Measurements from ENCODE around the gene PPCDC.

PPCDC gene

DNA sequence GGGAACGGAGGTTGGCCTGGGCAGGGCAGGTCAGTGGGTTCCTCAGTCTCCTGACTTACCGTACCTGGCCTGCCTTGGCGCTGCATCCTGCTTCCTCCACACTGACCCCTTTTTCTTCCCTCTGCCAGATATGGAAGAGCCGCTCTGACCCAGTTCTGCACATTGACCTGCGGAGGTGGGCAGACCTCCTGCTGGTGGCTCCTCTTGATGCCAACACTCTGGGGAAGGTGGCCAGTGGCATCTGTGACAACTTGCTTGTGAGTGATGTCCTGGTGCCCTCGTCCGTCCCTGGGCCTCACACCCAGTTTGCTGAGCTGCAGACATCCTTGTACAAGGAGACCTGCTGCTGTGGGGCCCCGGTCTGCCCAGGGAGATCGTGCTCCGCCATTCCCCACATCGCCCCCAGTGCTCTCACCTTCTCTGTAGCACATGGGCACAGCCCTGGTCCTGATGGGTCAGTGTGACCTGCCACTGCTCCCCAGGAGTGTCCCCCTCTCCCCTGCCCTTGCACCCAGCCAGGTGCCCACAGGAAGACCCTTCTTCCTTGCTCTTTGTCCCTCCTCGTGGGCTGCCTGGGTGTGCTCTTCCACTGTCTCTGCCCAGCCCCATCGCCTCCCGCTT lies 21.0 kb downstream of the PPCDC start:
- DNase-seq (ENCODE audit: low spot score) = no peak

DNA sequence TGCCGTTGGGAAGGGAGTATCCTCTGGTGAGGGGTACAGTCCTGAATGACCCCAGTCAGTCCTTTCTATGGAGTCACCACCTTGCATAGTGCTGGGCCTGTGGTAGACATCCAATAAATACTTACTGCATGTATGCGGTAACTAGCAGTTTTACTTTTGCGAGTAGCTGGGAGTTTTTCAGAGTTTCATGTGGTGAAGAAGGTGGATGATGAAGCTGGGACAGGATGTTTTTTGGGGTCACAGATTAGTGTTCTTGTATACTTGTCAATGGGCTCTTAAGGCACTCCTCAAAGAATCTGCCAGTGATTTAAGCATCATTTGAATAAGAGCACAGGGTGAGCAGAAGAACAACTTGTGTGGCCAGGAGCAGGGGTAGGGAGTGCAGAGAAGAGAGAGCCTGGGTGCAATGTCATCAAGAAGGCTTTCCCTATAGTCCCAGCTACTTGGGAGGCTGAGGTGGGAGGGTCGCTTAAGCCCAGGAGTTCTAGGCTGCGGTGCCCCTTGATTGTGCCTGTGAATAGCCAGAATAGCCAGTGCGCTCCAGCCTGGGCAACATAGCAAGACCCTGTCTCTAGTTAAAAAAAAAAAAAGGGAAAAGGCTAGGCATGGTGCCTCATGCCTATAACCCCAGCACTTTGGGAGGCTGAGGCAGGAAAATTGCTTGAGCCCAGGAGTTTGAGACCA lies 22.1 kb downstream of the PPCDC start:
- DNase-seq (ENCODE audit: low spot score) = no peak

DNA sequence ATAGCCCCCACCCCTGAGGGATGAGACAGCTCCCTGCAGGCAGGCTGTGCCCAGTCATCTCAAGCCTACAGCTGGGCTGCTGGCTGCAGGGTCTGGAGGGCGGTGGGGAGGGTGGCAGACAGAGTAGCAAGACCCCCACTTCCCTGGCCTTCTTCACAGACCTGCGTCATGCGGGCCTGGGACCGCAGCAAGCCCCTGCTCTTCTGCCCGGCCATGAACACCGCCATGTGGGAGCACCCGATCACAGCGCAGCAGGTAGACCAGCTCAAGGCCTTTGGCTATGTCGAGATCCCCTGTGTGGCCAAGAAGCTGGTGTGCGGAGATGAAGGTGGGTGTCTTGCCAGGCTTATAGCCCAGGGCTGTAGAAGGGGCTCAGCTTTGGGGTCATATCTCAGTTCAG lies 25.0 kb downstream of the PPCDC start:
- DNase-seq (ENCODE audit: low spot score) = no peak

DNA sequence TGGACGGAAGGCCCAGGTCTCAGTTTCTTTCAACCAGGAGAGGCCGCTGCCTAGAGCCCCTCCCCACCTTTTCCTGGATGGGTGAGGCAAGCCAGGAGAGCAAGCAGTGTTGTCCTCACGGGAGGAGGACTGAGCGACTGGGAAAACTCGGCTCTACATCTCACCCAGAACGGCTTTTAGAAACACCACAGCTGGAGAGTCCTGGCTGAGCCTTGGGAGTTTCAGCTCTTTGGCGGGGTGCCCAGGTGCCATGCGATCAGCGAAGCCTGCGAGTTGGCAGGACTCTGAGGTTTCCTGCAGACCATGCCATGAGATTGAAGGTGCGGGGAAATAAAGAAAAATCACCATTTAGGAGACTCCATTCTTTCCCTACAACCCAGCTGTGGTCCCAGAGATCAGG lies 26.0 kb downstream of the PPCDC start:
- no peak for DNase-seq (ENCODE audit: low spot score)

DNA sequence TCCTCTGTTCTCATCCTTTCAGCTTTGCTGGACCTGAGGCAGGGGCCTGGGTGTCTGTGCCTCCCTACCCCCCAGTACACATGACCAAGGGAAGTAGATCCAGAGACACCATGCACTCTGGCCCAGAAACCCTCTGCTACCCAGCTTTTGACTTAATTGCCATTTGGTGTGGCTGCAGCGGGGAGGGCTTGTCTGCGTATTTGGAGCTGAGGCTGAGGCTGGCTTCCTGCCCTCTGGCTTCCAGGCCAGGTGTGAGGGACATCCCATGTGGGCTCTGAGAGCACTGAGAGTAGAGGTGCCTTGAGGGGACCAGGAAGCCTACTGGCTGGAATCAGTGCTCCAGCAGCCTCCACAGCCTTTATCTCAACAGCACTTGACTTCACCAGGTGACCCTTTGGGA lies 26.9 kb downstream of the PPCDC start:
- DNase-seq (ENCODE audit: low spot score) = no peak

DNA sequence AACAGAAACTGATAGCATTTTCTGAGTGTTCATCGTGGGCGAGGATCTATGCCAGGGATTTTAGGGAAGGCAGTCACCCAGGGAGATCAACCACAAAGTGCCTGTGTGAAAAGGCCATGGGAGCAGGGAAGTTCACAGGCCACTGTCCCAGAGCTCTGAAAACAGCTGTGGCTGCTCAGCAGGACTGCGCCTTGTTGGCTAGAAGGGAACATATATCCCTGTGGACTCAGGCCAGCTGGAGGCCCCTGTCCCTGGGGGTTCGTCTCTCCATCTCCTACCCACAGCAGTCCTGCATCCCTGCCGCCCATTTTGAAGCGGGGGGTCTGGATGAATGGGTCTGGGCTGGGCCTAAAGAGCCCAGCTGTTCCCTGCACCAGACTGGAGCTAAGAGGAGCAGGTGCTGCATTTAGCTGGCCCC lies 27.8 kb downstream of the PPCDC start:
- DNase-seq (ENCODE audit: low spot score) = no peak

DNA sequence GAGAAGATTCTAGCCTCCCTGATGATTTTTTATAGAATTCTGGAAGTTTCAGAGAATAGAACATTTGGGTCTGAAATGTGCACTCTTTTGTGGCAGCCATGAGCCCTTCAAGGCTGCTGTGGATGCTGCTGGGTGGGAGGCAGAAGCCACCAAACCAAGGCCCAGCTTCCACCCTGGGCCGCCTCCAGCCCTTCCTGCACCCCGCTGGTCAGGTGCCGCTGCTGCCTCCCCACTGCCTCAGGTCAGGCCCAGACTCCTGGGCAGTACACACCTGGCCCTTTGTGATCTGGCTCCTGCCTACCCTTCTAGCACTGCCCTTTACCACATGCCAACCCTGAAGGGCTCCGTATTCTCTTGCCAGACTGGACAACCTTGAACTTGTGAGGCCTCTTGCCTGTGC lies 28.3 kb downstream of the PPCDC start:
- DNase-seq (ENCODE audit: low spot score) = no peak

DNA sequence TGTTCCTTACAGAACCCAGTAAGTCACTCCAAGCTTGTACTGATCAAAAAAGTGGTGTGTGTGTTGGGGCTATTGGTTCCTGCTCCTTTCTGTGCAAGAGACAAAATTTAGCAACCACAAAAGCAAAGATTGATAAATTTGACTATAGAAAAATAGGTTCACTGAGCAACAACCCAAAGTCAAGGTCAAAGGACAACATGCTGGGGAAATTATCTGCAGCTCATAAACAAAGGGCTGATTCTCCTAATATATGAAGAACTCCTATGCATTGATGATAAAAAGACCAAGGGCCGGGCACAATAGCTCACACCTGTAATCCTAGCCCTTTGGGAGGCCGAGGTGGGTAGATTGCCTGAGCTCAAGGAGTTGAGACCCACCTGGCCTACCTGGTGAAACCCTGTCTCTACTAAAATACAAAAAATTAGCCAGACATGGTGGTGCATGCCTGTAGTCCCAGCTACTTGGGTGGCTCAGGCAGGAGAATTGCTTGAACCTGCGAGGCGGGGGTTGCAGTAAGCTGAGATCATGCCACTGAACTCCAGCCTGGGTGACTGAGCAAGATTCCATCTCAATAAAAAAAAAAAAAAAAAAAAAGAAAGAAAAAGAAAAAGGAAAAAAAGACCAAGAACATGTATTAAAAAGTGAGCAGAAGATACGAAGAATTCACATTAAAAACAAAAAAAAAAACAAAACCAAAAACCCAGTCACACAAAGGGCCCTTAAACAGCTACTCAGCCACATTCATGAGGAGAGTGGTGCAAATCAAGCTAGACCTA lies 29.8 kb downstream of the PPCDC start:
- no peak for DNase-seq (ENCODE audit: low spot score)

DNA sequence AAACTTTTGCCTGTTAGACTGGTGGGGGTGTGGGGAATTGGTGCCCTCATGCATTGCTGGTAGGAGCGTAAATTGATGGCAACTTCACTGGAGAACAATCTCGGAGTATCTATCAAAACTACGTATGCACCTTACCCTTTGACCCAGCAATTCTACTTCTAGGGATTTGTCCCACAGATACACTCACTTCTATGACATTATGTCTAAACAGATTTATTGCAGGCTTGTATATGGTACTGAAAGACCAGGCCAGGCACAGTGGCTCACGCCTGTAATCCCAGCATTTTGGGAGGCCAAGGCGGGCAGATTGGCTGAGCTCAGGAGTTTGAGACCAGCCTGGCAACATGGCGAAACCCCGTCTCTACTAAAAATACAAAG lies 30.3 kb downstream of the PPCDC start:
- no peak for DNase-seq (ENCODE audit: low spot score)

DNA sequence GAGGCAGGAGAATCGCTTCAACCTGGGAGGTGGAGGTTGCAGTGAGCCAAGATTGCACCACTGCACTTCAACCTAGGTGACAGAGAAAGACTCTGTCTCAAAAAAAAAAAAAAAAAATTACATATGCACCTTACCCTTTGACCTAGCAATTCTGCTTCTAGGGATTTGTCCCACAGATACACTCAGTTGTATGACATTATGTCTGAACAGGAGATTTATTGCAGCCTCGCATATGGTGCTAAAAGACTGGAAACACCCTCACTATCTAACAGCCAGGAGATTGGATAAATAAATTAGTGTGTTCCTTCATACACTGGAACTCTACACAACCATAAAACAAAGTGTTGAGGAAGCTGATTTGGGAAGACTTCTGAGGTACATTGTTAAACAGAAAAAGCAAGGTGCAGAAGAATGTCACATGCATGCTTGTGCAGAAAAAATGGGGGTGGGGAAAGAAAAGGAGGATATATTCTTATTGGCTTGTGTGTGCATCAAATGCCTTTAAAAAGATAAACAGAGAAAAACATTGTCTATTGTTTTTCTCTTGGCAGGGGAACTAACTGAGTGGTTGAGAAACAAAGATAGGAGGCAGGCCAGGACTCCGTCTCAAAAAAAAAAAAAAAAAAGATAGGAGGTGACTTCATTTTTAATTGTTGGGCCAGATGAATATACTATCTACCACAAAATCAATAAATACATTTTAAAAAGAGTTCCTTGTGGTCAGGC lies 30.9 kb downstream of the PPCDC start:
- no peak for DNase-seq (ENCODE audit: low spot score)

DNA sequence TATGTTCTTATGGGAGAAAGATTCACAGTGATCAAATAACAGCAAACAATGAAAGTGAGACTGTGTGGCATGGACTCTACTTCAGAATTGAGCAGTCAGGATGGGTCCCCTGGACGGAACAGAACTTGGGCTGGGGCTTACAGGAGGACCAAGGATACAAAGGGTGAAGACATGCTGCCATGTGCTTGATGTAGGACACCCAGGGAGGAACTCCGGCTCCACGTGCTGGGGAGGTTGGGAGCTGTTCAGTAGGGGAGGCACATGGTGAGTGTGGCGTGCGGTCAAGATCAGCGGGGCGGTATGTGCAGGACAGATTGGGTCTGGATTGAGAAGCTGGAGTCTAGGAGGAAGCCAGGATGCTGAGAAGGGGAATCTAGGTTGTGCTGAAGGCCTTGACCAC lies 32.6 kb downstream of the PPCDC start:
- no peak for DNase-seq (ENCODE audit: low spot score)

DNA sequence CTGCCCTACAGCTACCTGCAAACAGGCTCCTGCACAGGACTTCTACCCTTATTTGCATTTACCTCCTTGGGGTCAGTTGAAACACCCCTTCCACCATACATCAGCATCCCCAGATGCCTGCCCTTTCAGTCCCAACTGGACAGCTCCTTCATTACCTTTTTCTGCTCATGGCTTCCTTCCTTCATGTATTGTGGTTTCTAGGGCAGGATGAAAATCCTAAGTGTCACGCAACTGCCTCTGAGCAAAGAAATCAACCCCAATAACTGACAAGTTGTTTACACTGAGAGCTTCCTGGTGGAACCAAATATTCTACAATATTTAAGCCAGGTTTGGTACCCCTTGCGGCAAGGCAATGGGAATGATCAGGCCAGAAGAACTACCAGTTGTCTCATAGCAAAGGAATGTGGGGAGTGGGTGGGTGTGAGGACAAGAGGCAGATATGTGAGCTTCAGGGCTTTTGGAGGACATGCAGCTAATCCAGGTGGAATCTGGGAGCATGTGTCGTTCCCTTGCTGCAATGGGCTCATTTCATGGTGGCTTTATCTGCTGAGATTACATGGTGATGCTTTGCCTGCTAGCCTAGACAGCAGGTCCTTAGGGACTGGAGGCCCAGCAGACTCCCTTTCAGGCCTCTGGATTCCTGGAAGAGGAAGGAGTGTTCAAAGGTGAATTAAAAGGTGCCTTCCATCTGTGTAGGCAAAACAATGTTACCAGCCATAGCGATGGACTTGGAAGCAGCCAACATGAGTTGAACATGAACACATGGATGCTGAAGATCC lies 34.9 kb downstream of the PPCDC start:
- DNase-seq (ENCODE audit: low spot score) = peak; percentile 34

DNA sequence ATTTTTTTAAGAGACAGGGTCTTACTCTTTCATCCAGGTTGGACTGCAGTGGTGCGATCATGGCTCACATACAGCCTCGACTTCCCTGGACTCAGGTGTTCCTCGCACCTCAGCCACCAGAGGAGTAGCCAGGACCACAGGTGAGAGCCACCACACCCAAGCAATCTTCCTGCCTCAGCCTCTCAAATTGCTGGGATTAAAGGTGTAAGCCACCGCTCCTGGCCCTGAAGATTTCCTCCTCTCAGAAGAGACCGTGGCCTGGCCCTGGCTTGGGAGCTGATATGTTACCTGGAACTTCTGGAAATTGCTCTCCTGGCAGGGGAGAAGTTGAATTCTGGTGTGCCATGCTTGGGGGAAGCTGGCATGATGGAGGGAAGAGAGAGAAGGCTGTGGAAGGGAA lies 36.2 kb downstream of the PPCDC start:
- DNase-seq (ENCODE audit: low spot score) = no peak

DNA sequence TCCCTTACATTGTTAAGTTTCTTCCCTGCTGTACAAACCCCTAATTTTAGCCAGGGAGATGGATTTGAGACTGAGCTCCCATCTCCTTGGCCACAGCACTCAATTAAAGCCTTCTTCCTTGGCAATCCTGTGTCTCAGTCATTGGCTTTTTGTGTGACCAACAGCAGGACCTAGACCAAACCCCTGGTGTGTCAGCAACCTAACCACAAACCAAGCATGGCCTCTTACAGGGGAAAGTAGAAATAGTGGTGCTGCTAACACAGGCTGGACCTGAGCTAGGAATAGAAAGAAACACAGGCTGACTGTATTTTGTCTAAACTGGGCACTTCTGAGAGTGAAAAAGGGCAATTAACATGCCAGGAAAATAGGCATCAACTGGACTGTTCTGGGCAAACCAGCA lies 37.9 kb downstream of the PPCDC start:
- DNase-seq (ENCODE audit: low spot score) = peak; percentile 13

DNA sequence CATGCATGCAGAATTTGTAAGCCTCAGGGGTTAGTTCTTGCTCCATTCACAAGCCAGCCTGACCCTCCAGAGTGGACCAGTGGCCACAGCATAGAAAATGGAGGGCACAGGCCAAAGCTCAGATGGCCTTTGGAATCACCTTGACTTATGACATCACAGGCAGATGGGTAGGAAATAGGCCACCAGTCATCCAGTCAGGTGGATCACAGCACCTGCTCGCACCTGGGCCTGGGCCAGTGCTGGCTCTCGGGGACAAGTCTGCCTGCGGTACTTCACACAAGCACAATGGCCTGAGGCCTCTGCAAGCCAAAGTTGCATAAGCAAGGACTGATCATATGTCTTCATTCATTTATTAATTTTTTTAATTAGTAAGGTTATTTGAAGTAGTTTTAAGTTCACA lies 39.3 kb downstream of the PPCDC start:
- DNase-seq (ENCODE audit: low spot score) = no peak

DNA sequence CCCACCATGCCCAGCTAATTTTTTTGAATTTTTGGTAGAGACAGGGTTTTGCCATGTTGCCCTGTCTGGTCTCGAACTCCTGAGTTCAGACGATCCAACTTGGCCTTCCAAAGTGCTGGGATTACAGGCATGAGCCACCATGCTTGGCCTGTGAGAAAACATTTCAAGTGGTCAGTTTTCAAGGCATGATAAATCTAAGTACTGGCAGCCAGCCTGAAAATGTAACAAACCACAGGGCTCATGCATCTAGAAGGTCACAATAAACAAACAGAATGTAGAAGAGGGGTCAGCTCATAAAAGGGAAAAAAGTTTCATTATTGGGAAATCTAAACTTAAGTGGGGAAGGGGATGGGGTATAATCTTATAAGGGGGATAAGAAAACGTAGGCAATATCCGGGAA lies 39.9 kb downstream of the PPCDC start:
- DNase-seq (ENCODE audit: low spot score) = no peak

DNA sequence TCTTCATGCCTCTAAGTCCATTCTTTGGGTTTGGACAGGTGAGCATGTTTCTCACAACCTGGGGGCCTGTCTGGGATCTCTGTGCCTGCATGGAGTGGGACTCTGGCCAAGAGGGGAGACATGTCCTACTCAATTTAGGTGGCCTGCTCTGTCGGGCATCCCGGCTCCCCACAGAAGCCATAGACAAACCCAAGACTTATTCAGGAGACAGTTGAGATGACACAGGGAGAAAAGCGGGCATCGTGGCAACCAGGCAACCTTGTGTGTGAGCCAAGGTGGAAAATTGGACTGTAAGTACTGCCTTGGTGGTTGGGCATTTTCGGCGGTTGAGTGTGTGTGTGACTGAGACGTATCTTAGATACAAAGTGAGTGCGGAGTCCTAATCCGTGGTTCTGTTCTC lies 40.5 kb downstream of the PPCDC start:
- no peak for DNase-seq (ENCODE audit: low spot score)

DNA sequence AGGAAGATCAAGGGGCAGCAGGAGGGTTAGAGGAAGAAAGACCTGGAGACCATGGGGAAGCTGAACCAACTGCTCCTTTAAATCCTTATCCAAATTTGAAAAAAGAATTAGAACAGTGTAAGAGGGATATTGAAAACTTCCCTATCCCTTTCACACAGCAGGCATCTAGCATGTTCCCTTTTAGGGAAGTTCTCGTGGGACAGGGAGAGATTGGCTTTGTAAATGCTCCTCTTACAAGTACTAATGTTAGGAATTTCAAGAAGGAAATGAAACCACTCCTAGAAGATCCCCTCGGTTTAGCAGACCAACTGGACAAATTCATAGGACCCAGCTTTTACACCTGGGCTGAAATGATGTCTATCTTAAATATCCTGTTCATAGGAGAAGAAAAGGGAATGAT lies 41.5 kb downstream of the PPCDC start:
- DNase-seq (ENCODE audit: low spot score) = no peak

DNA sequence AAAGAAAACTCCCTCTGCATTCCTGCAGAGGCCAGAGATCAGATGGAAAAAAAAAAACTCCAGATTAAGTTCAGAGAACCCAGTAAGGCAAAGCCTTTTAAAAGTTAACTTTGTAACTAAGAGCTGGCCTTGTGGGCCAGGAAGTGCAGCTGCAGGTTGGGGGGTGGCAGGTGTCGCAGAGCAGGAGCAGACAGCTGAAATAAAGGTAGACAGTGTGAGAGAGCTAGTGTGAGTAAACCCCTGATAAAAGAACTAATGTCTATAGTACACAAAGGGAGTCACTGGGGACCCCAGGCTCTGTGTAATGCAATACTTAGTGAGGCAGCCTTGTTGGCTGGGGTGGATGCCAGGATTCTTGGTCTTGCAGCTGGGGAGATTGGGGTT lies 42.1 kb downstream of the PPCDC start:
- DNase-seq (ENCODE audit: low spot score) = no peak

DNA sequence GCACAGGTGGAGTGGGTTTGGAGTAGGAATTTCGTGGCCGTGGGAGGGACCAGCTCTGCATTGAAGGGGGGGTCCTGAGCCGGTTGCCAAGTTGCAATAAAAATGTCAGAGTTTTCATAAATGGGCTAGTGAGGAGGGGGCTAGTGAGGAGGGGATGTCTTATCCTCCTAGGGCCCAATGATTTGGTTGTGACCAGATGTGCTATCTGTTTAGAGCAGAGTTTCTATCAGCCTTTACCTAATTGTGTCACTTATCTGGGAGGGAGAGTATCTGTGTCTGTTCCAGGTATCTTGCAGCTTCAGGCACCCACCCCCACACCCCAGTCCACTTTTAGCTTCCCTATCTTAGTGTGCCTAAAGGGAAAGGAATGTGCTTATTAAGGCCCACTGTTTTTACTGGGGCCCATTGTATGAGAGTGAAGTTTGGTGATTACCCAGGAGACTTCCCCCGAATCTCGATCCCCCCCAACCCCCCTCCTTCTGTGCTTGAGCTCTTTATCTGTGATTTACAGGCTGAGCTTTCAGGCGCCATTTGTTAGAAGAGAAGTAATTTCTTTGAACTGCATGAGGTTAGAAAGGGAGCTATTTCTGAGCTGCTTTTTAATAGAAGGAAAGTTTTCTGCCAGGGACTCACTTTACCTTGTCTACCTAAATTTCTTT lies 42.6 kb downstream of the PPCDC start:
- DNase-seq (ENCODE audit: low spot score) = no peak

DNA sequence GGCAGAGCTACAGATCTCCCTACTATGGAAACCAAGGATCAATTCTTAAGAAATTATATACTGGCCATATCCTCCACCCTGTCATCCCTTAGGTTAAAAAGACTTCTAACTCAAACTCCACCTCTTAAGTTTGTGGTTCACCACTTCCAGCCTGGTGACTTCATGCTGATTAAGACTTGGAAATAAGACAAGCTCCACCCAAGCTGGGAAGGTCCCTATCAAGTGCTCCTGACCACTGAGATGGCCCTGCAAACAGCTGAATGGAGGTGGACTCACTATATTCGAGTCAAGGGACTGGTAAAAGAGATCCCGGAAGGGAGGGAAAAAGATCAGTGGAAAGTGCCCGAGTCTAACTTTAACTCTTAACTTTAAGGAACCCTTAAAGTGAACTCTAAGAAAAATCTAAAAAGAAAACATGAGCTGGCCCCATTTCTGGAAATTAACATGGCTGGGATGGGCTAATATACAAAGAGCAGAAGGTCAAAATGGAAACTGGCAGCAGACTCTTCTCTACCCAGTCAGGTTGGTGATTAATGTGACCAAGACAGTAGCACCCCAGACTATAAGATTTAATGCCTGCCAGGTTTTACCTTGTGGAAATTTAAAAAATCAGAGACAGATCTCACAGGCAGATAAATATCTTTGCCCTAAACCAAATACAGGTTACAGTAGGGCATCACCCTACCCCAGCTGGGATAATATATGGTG lies 43.9 kb downstream of the PPCDC start:
- DNase-seq (ENCODE audit: low spot score) = no peak
